ENCODE data around the gene SCAMP1.

GRCh38 chr5:78327761-78328510, 32.5 kb upstream of the SCAMP1 start:
- TF ChIP-seq CTCF (tag by site-specific recombination; IDR thresholded peaks at IDR 0.05), result no peak
- TF ChIP-seq ZBTB44 (tag by site-specific recombination; IDR thresholded peaks at IDR 0.05), result no peak
